IMR-90 (cell line): ENCODE data around the gene TTF2. TPM values are rescaled to one million over a fixed set of nuclear protein-coding genes. Genes with fewer than 3 reads are reported as not detected.

ENCODE experiments used
- ATAC-seq: fragments of 200-7000 bp; cut with Tn5 transposase; 2 replicates; pipeline ENCODE4 v1.9.1; 2020; ENCODE audit warnings: low read depth, mild to moderate bottlenecking, moderate library complexity
- BruUV-seq: library from RNA; stranded (reverse); fragments of 400-500 nt; replicated peaks from 2 replicates; lab custom pipeline; 2021; lab: Mats Ljungman, UMichigan
- CTCF ChIA-PET: fragments of 300-600 bp; formaldehyde crosslinking; extraction: SDS; loops from one replicate; lab custom pipeline; 2021; ENCODE audit warnings: antibody characterized with exemption; lab: Yijun Ruan, JAX
- POLR2A ChIA-PET: fragments of 300-600 bp; sonication (Branson Sonifier 250); formaldehyde crosslinking; loops from one replicate; lab custom pipeline; 2022; ENCODE audit warnings: antibody characterized with exemption; ENCODE audit not compliant: unreplicated experiment; lab: Charles Lee
- DNase-seq: peaks from one replicate; pipeline ENCODE4 v3.0.0; 2013
- H2AFZ ChIP-seq: replicated peaks from 2 replicates; pipeline ENCODE3; 2013; ENCODE audit warnings: low read length, mild to moderate bottlenecking; ENCODE audit not compliant: poor library complexity
- H2AK5ac ChIP-seq: 2 replicates; pipeline ENCODE4 v1.6.1; 2013; ENCODE audit warnings: low read depth, low read length, inconsistent platforms
- H2AK9ac ChIP-seq: replicated peaks from 2 replicates; pipeline ENCODE3; 2013; ENCODE audit warnings: mild to moderate bottlenecking, low read depth, low read length, moderate library complexity; ENCODE audit not compliant: poor library complexity
- H2BK120ac ChIP-seq: 2 replicates; pipeline ENCODE4 v1.6.1; 2013; ENCODE audit warnings: low read depth, low read length, inconsistent platforms
- H2BK15ac ChIP-seq: 3 replicates; pipeline ENCODE4 v1.6.1; 2013; ENCODE audit warnings: low read depth, low read length, inconsistent platforms
- H2BK20ac ChIP-seq: 2 replicates; pipeline ENCODE4 v1.6.1; 2013; ENCODE audit warnings: low read depth, mild to moderate bottlenecking, inconsistent platforms, low read length, moderate library complexity
- H2BK5ac ChIP-seq: 2 replicates; pipeline ENCODE4 v1.6.1; 2013; ENCODE audit warnings: mild to moderate bottlenecking, low read depth, low read length, inconsistent platforms; ENCODE audit not compliant: poor library complexity, severe bottlenecking
- H3K14ac ChIP-seq: replicated peaks from 2 replicates; pipeline ENCODE4 v1.6.1; 2013; ENCODE audit warnings: low read depth, low read length, inconsistent platforms
- H3K18ac ChIP-seq: 2 replicates; pipeline ENCODE4 v1.6.1; 2013; ENCODE audit warnings: low read depth, low read length, control low read depth
- H3K23ac ChIP-seq: 2 replicates; pipeline ENCODE4 v1.6.1; 2013; ENCODE audit warnings: low read depth, low read length, inconsistent platforms
- H3K27ac ChIP-seq: 2 replicates; pipeline ENCODE4 v1.5.1; 2013; ENCODE audit warnings: mild to moderate bottlenecking, control low read depth, low read length; ENCODE audit not compliant: insufficient read depth
- H3K27me3 ChIP-seq: 2 replicates; pipeline ENCODE4 v1.6.1; 2013; ENCODE audit warnings: low read length; ENCODE audit not compliant: control insufficient read depth, insufficient read depth
- H3K36me3 ChIP-seq: 2 replicates; pipeline ENCODE4 v1.6.1; 2013; ENCODE audit warnings: low read length, mixed read lengths; ENCODE audit not compliant: control insufficient read depth, insufficient read depth
- H3K4ac ChIP-seq: 2 replicates; pipeline ENCODE4 v1.6.1; 2013; ENCODE audit warnings: low read depth, low read length, inconsistent platforms
- H3K4me1 ChIP-seq: 2 replicates; pipeline ENCODE4 v1.6.1; 2013; ENCODE audit warnings: low read length, mixed read lengths; ENCODE audit not compliant: control insufficient read depth, insufficient read depth
- H3K4me2 ChIP-seq: 2 replicates; pipeline ENCODE4 v1.6.1; 2013; ENCODE audit warnings: low read depth, mild to moderate bottlenecking, control low read depth, low read length, moderate library complexity
- H3K4me3 ChIP-seq: 2 replicates; pipeline ENCODE4 v1.5.1; 2013; ENCODE audit warnings: low read depth, mild to moderate bottlenecking, control low read depth, low read length, moderate library complexity; ENCODE audit not compliant: insufficient read depth
- H3K56ac ChIP-seq: 2 replicates; pipeline ENCODE4 v1.6.1; 2013; ENCODE audit warnings: low read length, inconsistent platforms; ENCODE audit not compliant: insufficient read depth; ENCODE audit errors: extremely low read depth
- H3K79me1 ChIP-seq, 2 experiments: 2 replicates each; pipeline ENCODE4 v1.6.1; 2013; ENCODE audit warnings: low read length in 2 of 2, inconsistent platforms in 1 of 2, low read depth in 1 of 2
- H3K9ac ChIP-seq: 2 replicates; pipeline ENCODE4 v1.6.1; 2013; ENCODE audit warnings: low read depth, low read length, control low read depth
- H3K9me1 ChIP-seq: 2 replicates; pipeline ENCODE4 v1.6.1; 2013; ENCODE audit warnings: low read length, inconsistent platforms; ENCODE audit not compliant: insufficient read depth
- H3K9me3 ChIP-seq: 2 replicates; pipeline ENCODE4 v1.6.1; 2013; ENCODE audit warnings: low read length; ENCODE audit not compliant: control insufficient read depth, insufficient read depth
- H4K20me1 ChIP-seq: 2 replicates; pipeline ENCODE4 v1.6.1; 2013; ENCODE audit warnings: low read length, inconsistent platforms; ENCODE audit not compliant: insufficient read depth
- H4K5ac ChIP-seq: 2 replicates; pipeline ENCODE4 v1.6.1; 2013; ENCODE audit warnings: mild to moderate bottlenecking, low read depth, low read length, control low read depth
- H4K8ac ChIP-seq, 2 experiments: 2 replicates each; pipeline ENCODE4 v1.6.1; 2013; ENCODE audit warnings: low read depth in 2 of 2, low read length in 2 of 2, control low read depth in 1 of 2, inconsistent platforms in 1 of 2
- H4K91ac ChIP-seq: 2 replicates; pipeline ENCODE4 v1.6.1; 2013; ENCODE audit warnings: low read depth, low read length, inconsistent platforms; ENCODE audit not compliant: insufficient read depth
- BHLHE40 ChIP-seq: fragments of 150-350 bp; IDR thresholded peaks from 2 replicates; pipeline ENCODE4 v1.6.1; 2016; ENCODE audit warnings: mild to moderate bottlenecking, low read depth, low read length
- CEBPB ChIP-seq: IDR thresholded peaks from 2 replicates; pipeline ENCODE4 v1.6.1; 2012; ENCODE audit warnings: low read depth, low read length, improper control_type of control experiment
- CTCF ChIP-seq: conservative IDR thresholded peaks from 2 replicates; pipeline ENCODE4 v1.5.1; 2012; ENCODE audit warnings: mild to moderate bottlenecking, low read depth, low read length, improper control_type of control experiment
- ELK1 ChIP-seq: fragments of 150-350 bp; IDR thresholded peaks from 2 replicates; pipeline ENCODE4 v1.6.1; 2016; ENCODE audit warnings: low read depth, mild to moderate bottlenecking, low read length, moderate library complexity, borderline replicate concordance
- FOS ChIP-seq: fragments of 150-350 bp; IDR thresholded peaks from 2 replicates; pipeline ENCODE4 v1.6.1; 2016; ENCODE audit warnings: low read depth, low read length
- NFE2L2 ChIP-seq: fragments of 150-350 bp; IDR thresholded peaks from 2 replicates; pipeline ENCODE4 v1.6.1; 2016; ENCODE audit warnings: low read depth, mild to moderate bottlenecking, low read length
- POLR2A ChIP-seq: IDR thresholded peaks from 2 replicates; pipeline ENCODE4 v1.6.1; 2012; ENCODE audit warnings: mild to moderate bottlenecking, low read depth, low read length
- RAD21 ChIP-seq: IDR thresholded peaks from 2 replicates; pipeline ENCODE4 v1.6.1; 2012; ENCODE audit warnings: low read length, improper control_type of control experiment
- RCOR1 ChIP-seq: IDR thresholded peaks from 2 replicates; pipeline ENCODE4 v1.6.1; 2012; ENCODE audit warnings: mild to moderate bottlenecking, low read length, improper control_type of control experiment; ENCODE audit not compliant: insufficient replicate concordance
- WGBS, 2 experiments: methylation state at CpG; one replicate each; pipeline versions ENCODE4 v1.1.5 to v1.1.7; 2013; ENCODE audit warnings: missing lambda C conversion rate in 2 of 2; ENCODE audit not compliant: insufficient read length in 1 of 2; ENCODE audit errors: extremely low coverage in 2 of 2; 5-methylcytosine and 5-hydroxymethylcytosine counted together
- dilution Hi-C: fragments of 300-500 bp; cut with HindIII; formaldehyde crosslinking; loops from one replicate; pipeline ENCODE4 v1.14.3; 2018; ENCODE audit warnings: low sequenced_read_pairs; ENCODE audit not compliant: unreplicated experiment
- in situ Hi-C: fragments of 300-500 bp; cut with MboI; formaldehyde crosslinking; loops from 3 replicates; pipeline ENCODE4 v1.14.3; 2019; ENCODE audit warnings: low sequenced_read_pairs, inconsistent platforms, mixed read lengths
- intact Hi-C: fragments of 100-400 bp; cut with micrococcal nuclease; formaldehyde crosslinking; loops from 2 replicates; pipeline ENCODE4 v1.10.0; 2022
- polyA plus RNA-seq, 3 experiments: library from polyadenylated mRNA; depleted of rRNA; stranded (reverse); fragments of >200 nt; gene quantifications; 2 replicates each; pipeline ENCODE4 v1.2.3, GENCODE V29; 2012; ENCODE audit warnings: low replicate concordance in 1 of 3
- total RNA-seq: library from RNA; depleted of rRNA; stranded (reverse); fragments of >200 nt; gene quantifications from 2 replicates; pipeline ENCODE4 v1.2.3, GENCODE V29; 2012

TTF2 gene
- total and polyA plus RNA-seq, 2 of the 4 experiments (the other 2 are of a cell fraction): 11.5 to 14.7 TPM

GRCh38 chr1:117069220-117069844, 9.2 kb downstream of the TTF2 start:
- Histone ChIP-seq H3K4ac (no peak overlapping the region), H4K91ac (no peak overlapping the region), H3K4me3 (no peak overlapping the region), H2BK5ac (no peak overlapping the region), H3K9me1 (no peaks in the 10 kb centered on the region; the same call in 1 of the 2 replicates), H3K27ac (no peak overlapping the region), H3K18ac (no peak overlapping the region), H3K27me3 (no peaks in the 10 kb centered on the region), H3K79me1 (peaks cover 9% of the 10 kb centered on the region in 2 experiments; a peak in 2 of 4 replicates), H4K8ac (no peak overlapping the region), H3K23ac (no peak overlapping the region), H3K9ac (no peak overlapping the region), H2AK5ac (peak overlapping the region; percentile 43), H2AFZ (no peak overlapping the region), H2BK15ac (no peak overlapping the region), H4K20me1 (no peaks in the 10 kb centered on the region), H3K4me1 (no peaks in the 10 kb centered on the region), H2BK20ac (no peak overlapping the region), H3K56ac (no peak overlapping the region), H3K4me2 (no peak overlapping the region), H4K5ac (no peak overlapping the region), H3K9me3 (no peaks in the 10 kb centered on the region), H2AK9ac (no peak overlapping the region), H2BK120ac (no peak overlapping the region), H3K14ac (no peak overlapping the region), H3K36me3 (no peaks in the 10 kb centered on the region; the same call in 1 of the 2 replicates)
- no peak for ATAC-seq
- CTCF ChIA-PET: interaction anchor here (0.6 to 4.4 kb wide), 6 partner anchors 11 to 216 kb away, joined by 3 to 43 read pairs (median 6); no protein-coding TSS in a partner anchor
- TF ChIP-seq NFE2L2 (no peak), RAD21 (no peak), POLR2A (no peak), RCOR1 (no peak), CEBPB (no peak), FOS (no peak), BHLHE40 (no peak), ELK1 (no peak), CTCF (no peak)
- dilution Hi-C loops (no loop called here), intact Hi-C loops (loop anchor here (2.0 to 10.0 kb wide), 4 partner anchors 51 to 855 kb away; partner anchors contain the start of genes GDAP2, TRIM45 and WDR3), in situ Hi-C loops (no loop called here)
- DNase-seq: no peak
- no TSS peak for BruUV-seq
- POLR2A ChIA-PET: no interaction called here
- 95% methylated on average over 4 of the region's 4 CpGs; no CpG with 5 or more reads in 1 of the 2 experiments for WGBS, 2 experiments
